OCI-M2 (cell line): ENCODE measurements around the gene ANP32D.
"Not testable (repeated sequence)": the region's sequence is repeated elsewhere in the genome, so short reads cannot be mapped to it uniquely, and the experiment has no call there.

Experiments
- DNase-seq: peaks from one replicate; lab custom pipeline; 2025; ENCODE audit not compliant: unreplicated experiment; lab: John Stamatoyannopoulos, UW

The ANP32D gene

GRCh38 chr12:48472259-48472658 is at the start of gene ANP32D:
Gene ANP32D (plus strand): TSS chr12:48472559. CDS start chr12:48472665, 106 bp downstream.
- DNase-seq, result no peak

- DNase-seq, result no peak
Observed at GRCh38 chr12:48423171-48423570, 49.2 kb upstream of the ANP32D start.

GRCh38 chr12:48424644-48425043 is 47.7 kb upstream of the ANP32D start:
- DNase-seq, result no peak

GRCh38 chr12:48434016-48434415 is 38.3 kb upstream of the ANP32D start:
- DNase-seq, result not testable (repeated sequence)

GRCh38 chr12:48441069-48441468 is 31.3 kb upstream of the ANP32D start:
- no peak for DNase-seq

GRCh38 chr12:48442179-48442847 is 30.0 kb upstream of the ANP32D start:
- DNase-seq, result no peak

GRCh38 chr12:48445538-48445937 is 26.8 kb upstream of the ANP32D start:
- no peak for DNase-seq

GRCh38 chr12:48446161-48446776 is 26.1 kb upstream of the ANP32D start:
- DNase-seq, result no peak

- DNase-seq, result no peak
Observed at GRCh38 chr12:48447755-48448154, 24.6 kb upstream of the ANP32D start.

GRCh38 chr12:48451372-48451771 is 21.0 kb upstream of the ANP32D start:
- DNase-seq, result peak; percentile 36

GRCh38 chr12:48452961-48453360 is 19.4 kb upstream of the ANP32D start:
- DNase-seq, result not testable (repeated sequence)

GRCh38 chr12:48454667-48455066 is 17.7 kb upstream of the ANP32D start:
- DNase-seq, result no peak

- no peak for DNase-seq
Observed at GRCh38 chr12:48455116-48455515, 17.2 kb upstream of the ANP32D start.

- no peak for DNase-seq
Observed at GRCh38 chr12:48459259-48459658, 13.1 kb upstream of the ANP32D start.

- not testable (repeated sequence) for DNase-seq
Observed at GRCh38 chr12:48469027-48469426, 3.3 kb upstream of the ANP32D start.

- DNase-seq, result no peak
Observed at GRCh38 chr12:48473061-48473460, 702 bp downstream of the ANP32D start.

- DNase-seq, result not testable (repeated sequence)
Observed at GRCh38 chr12:48474497-48474896, 2.1 kb downstream of the ANP32D start.

- no peak for DNase-seq
Observed at GRCh38 chr12:48482198-48482597, 9.8 kb downstream of the ANP32D start, which contains the start of gene C12orf54. Gene C12orf54 (plus strand): TSS chr12:48482498. CDS start chr12:48483297, 799 bp downstream.

- DNase-seq, result no peak
Observed at GRCh38 chr12:48482930-48483329, 10.6 kb downstream of the ANP32D start.

- DNase-seq, result no peak
Observed at GRCh38 chr12:48486261-48486660, 13.9 kb downstream of the ANP32D start.

- no peak for DNase-seq
Observed at GRCh38 chr12:48486679-48487078, 14.3 kb downstream of the ANP32D start.

GRCh38 chr12:48489012-48489411 is 16.7 kb downstream of the ANP32D start:
- DNase-seq, result no peak

- DNase-seq, result not testable (repeated sequence)
Observed at GRCh38 chr12:48489456-48489855, 17.1 kb downstream of the ANP32D start.
